GM21717 (cell line): Measurements from ENCODE around the gene RFX3.
A peak's percentile ranks its signal among the peaks of the same experiment; 100 is the strongest.

Experiments
- ATAC-seq: cut with Tn5 transposase; IDR thresholded peaks from one replicate; pipeline ENCODE4 v1.9.1; 2021; ENCODE audit warnings: mild to moderate bottlenecking, moderate library complexity; ENCODE audit not compliant: unreplicated experiment

The RFX3 gene

DNA sequence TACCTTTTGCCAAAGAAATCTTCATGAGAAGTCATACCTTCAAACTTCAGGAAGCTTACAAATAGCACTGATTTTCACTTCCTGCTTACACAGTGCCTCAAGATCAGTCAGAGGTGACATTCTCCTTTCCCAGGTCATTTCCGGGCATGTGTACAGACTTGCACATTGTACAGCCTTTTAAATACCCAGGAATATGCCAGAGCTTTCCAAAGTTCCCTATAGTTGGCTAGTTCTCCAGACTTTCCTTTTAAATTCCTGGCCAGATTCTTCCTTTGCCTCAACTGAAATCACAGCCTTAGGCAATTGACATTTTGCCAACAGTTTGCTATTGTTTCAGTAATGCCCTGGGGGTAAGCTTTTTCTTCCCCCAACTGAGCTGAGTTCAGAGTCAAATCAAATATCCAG lies 47.2 kb downstream of the RFX3 start:
- ATAC-seq = peak; percentile 36

DNA sequence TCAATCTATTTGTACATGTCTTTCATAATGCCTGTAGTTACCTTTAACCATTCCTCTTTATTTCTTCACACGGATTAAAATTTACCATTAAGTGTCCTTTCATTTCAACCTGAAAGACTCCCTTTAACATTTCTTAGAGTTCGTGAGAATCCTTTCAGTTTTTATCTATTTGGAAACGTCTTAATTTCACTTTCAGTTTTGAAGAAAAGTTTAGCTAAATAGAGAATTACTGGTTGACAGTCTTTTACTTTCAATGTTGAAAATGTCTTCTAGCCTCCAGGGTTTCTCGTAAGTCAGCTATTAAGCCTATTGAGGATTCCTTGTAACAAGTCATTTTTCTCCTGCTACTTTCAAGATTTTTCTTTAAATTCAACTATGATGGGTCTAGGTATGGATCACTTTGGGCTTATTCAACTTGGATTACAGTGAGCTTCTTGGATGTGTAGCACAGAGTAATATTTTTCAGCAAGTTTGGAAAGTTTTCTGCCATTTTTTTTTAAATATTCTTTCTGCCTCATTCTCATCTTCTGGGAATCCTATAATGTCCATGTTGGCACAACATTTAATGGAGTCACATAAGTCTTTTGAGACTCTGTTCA lies 48.5 kb downstream of the RFX3 start:
- peak; percentile 27 for ATAC-seq

DNA sequence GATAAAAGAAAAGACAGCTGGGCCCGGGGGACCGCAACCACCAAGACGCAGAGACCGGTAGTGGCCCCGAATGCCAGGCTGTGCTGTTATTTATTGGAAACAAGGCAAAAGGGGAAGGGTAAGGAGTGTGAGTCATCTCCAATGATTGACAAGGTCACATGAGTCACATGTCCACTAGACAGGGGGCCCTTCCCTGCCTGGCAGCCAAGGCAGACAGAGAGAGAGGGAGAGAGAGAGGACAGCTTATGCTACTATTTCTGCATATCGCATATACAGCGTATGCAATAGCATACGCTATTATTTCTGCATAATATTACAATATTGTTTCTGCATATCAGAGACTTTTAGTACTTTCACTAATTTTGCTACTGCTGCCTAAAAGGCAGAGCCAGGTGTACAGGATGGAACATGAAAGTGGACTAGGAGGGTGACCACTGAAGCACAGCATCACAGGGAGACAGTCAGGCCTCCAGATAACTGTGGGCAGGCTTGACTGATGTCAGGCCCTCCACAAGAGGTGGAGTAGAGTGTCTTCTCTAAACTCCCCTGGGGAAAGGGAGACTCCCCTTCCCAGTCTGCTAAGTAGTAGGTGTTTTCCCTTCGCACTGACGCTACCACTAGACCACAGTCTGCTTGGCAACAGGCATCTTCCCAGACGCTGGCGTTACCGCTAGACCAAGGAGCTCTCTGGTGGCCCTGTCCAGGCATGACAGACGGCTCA lies 50.3 kb downstream of the RFX3 start:
- ATAC-seq = no peak

DNA sequence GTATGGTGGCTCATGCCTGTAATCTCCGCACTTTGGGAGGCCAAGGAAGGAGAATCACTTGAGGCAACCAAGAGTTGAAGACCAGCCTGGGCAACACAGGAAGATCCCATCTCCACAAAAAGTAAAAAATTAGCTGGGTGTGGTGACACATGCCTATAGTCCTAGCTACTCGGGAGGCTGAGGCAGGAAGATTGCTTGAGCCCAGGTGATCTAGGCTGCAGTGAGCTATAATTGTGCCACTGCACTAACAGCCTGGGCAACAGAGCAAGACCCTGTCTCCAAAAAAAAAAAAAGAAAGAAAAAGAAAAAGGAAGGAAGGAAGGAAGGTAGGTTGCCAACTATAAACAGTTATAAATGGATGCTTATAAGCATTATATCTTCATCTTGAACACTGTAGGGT lies 51.0 kb downstream of the RFX3 start:
- no peak for ATAC-seq

DNA sequence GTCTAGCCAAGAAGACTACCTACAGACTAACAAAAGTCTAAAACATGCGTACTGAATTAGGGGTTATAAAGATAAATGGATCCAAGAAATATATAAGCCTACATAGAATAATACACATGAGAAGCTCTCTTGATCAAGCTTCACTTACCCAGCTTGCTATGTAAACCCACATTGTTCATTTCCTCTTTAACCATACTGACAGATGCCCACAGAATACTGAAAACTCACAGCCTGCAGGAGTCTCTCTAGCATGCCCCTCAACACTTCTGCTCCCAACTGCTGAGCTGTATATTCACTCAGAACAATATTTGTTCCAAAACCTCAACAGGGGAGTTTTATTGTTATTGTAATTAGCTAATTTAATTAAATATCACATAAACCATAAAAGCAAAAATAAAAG lies 52.4 kb downstream of the RFX3 start:
- ATAC-seq = peak; percentile 51

DNA sequence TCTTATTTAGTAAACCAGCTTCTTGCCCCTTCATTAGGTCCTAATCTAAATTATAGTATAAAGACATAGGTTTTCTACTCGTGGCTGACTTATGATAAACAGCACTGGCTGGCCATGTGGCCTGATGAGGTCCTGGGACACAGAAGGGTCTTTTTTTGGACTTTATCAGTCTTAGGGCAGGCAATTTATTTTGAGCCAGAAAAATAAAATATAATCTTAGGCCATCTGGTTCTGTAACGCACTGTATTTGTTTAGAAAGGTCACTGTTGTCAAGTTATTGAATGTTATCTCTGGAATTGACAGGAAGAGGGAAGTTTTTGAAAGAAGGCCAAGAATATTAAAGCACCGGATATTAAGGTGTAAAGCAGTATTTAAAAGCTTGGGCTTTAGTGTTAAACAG lies 53.9 kb downstream of the RFX3 start:
- no peak for ATAC-seq

DNA sequence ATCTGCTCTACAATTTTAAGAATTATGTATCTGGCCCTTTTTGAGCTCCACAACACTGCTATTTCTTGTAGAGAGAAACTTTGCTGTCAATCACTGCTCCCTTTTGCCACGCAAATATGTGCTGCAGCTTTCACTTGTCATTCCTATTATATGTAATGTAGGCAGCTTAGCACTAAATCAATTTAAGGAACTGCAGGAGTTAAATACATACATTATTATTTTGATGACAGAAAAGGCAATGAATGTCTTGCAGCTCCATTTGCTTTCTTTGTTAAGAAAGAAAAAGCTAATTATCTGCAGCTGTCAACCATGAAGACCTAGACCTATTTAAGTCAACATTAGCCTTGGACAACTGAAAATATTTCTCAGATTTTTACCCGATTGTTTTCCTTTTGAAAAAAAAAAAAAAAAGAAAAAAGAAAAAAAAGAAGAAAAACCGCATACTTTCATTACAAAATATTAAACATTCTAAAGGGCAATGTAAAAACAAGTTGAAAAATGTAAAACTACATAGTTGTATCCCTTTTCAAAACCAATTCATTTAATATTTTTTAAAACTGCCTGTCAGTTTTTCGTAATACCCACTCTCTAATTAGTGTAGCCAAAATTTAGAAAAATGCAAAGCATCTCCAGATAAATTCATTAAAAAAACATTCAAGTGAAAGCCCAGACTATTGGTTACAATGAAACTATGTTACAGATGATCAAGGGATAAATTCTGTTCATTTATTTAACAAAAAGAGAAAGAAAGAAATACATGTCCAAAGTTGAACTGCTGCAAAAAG lies 57.2 kb downstream of the RFX3 start:
- ATAC-seq = no peak

DNA sequence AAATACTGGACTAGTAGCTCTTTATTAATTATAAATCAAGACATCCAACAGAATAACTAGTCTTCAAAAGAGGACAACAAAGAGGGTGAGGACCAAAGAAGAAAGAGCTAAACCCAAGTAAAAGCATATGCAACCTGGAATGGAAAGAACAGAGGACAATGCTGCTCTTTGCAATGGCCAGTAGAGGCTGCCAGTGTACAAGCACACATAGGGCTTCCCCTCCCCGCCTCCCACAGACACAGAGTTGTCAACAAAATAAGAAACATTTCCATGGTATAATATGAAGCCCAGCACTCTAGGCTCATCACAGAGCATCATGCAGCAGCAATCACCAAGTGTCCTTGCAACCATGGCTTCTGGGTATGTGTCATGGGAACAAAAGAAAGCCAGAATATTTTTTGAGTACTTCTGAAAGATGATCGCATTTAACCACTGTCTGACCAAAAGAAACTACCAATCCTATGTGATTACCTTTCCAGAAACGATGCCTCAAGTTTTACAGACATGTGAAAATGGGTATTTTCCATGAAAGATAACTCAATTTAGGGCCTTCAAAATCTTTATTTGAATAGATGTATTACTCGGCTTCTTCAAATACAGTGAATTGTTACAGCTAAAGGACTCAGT lies 58.1 kb downstream of the RFX3 start:
- peak; percentile 97 for ATAC-seq

DNA sequence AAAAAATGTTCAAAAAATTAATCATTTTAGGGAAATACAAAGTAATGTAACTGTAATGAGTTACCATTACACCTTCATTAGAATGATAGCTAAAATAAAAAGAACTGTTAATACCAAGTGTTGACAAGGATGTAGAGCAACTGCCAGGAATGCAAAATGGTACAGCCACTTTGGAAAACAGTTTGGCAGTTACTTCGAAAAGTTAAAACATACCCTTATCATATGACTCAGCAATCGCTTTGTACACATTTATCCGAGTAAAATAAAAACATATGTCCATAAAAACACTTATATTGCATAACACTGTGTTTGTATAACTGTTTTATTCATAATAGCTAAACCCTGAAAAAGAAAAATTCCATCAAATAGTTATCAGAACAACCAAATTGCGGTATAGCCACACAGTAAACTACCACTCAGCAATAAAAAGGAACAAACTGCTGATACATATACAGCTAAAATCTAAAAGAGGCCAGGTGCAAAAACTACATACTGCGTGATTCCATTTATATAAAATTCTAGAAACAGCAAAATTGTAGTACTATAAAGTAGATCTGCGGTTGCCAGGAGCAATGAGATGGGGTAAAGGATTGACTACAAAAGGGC lies 61.7 kb downstream of the RFX3 start:
- no peak for ATAC-seq

DNA sequence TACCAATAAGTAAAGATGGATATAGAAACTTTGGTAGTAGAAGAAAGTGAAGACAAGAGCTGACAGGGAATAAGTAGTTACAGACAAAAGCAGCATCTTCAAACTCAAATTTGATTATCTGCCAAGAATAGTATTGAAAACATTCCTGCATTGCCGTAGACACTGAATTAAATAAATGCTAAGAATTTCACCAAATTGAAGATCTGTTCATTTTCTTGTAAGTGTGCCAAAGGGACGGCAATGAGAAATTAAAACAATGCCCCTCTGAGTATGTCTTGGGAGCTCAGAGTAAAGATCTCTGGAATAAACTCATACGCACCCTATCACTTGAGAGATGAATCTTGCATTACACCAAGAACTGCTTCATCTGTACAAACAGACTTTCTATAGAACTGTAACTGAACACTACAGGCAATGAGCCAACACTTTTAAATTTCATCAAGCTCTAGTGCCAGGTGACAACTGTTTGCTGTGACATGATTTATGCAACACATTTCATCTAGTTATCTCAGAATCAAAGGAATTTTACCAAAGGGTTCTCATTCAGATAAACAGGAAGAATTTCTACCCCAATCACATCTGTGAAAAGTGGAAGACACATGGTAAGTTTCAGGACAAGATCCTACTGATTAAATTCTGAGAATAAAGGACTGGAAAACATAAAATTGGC lies 66.9 kb downstream of the RFX3 start:
- no peak for ATAC-seq

DNA sequence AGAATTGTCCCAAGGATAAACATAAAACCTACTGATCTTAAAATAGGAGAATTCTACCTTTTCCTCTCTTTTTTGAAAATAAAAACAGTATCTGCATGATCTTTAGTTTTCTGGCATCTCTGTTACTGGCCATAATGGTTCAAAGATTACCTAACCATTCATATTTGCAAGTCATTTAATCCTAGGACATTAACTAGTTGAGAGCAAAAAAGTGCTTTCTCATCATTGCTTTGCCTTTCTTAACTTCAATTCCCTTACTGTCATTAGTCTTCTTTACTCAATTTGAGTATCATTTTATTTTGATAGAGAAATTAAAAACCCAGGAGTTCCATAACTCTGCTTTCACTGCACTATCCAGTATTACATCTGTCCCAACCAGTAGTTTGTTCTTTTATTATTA lies 68.6 kb downstream of the RFX3 start:
- ATAC-seq = no peak

DNA sequence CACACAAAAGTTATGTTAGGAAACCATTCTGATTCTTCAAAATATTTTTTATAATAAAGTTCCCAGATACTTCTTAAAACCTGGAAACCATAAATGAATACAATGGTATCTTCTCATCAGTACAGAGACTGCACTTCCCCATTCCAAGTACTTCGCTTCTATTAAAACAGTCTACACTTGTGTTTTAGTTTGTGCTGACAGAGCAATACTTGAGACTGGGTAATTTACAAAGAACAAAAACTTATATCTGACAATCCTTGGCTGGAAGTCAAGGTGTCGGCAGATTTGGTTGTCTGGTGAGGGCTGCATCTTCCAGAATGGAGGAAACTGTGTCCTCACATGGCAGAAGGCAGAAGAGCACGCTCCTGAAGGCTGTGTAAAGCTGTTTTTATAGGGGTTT lies 70.1 kb downstream of the RFX3 start:
- ATAC-seq = no peak

DNA sequence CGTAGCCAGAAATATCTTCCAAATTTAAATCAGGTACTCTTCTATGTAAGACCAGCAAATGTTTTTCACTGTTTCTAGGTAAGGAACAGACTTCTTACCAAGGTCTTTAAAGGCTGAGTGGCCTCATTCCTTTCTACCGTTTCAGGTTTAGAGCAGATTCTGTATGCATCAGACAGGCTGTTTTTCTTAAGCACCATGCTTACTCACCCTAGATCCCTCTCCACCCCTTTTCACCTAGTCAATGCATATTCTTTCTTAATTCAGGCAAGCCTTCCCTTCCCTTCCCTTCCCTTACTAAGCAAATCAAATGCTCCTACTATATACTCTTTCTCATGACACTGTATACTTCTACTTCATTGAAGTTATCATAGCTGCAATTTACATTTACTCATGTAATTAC lies 70.7 kb downstream of the RFX3 start:
- no peak for ATAC-seq

DNA sequence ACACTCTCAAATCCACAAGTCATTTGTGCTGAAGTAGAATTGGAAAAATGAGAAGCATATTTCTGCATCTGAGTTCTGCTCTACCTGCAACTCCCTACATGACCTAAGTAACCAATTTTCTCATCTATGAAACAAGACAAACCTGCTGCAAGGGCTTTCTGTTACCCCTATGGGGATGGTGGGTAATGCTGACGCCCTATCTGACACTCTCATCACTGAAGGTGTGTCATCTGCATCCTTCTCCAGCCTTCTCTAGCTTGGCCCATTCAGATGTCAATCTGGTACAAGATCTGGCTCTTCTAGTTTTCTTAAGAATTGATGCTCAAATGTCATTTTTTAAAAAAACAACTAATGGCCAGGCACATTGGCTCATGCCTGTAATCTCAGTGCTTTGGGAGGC lies 73.8 kb downstream of the RFX3 start:
- ATAC-seq = no peak

DNA sequence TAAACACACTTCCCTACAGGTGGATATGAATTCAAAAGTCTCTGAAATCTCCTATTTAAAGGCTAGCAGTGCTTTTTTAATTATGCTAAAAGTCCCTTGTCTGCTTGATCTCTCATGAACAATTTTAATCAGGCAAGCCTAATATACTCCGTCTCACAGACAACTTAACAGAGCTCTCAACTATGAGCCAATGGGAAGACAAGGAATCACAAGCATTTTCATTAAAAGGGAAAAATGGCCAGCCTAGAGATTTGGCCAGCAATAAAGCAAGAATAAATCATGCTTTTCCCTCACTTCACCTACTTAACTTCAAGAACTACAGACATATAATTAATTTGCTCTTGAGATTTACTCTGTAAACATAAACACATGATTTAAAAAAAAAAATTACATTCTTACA lies 78.0 kb downstream of the RFX3 start:
- no peak for ATAC-seq

DNA sequence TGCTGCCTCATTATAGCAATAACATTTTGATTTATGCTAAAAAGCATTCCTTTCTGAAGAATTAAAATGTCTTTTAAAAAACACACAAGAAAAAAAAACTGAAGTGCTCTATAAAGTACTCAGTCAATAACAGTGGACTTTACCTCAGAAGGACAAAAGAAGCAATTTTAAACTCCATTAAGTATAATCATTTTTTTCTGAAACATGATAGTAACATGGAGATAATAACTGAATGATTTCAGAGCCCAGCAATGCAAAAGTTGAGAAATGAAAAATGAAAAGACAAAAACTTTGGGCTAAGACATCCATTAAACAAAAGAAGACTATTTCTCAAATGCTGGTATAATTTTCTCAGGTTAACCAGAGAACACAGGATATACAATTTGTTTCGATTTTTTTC lies 78.7 kb downstream of the RFX3 start:
- no peak for ATAC-seq

DNA sequence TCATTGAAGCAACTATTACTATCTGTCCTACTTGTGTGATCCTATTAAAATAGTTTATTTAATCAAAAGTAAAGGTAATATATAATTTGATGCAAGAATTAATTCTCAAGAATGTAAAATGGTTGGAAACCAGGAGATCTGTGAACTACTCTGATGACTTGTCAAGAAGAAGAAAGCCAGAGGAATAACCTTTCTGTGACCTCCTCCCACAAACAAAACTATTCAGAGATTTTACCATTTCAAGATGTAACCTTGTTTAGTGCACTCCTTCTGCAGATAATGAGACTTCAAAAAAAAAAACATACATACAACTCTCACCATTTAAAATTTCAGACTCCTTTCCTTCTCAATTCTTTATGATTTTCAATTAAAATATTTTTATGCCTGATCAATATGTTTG lies 79.5 kb downstream of the RFX3 start:
- no peak for ATAC-seq

DNA sequence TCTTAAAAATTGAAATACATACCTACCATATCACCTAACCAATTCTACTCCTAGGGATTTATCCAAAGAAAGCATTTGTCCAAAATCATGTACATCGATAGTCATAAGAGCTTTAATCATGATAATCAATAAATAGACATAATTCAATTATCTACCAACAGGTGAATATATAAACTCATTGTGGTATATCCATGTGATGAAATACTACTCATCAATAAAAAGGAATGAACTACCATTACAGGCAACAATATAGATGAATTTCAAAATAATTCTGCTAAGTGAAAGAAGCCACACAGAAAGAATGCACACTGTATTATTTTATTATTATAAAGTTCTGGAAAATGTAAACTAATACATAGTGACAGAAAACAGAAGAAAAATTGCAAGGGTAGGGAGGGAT lies 81.8 kb downstream of the RFX3 start:
- no peak for ATAC-seq

DNA sequence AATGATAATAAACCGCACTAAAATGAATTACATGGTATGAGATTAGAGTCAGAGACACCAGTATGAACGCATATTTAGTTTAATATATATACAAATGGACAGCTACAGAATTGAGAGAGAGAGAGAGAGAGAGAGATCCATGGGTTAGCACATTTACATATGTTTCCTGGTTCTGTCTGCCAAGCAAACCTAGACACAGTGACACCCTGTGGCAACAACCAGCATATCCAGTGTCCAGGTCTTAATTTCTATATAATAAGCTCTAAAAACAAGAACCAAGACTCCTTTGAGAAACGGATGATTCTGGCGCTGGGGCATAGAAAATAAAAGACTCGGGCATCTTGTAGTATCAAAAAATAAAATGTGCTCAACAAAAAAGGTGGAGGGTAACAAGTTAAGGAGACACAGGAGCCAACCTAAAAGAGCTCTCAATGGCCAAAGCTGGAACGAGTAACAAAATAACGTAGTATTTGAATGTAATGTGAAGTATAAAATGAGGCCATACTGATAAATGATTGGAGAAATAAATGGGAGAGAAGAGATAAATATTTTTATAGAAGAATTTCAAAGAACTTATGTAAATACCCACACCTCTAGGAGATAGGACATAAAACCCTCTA lies 84.5 kb downstream of the RFX3 start:
- peak; percentile 95 for ATAC-seq
